BLaER1 (cell line): ENCODE measurements around the gene U2AF2.
A peak's percentile ranks its signal among the peaks of the same experiment; 100 is the strongest.

Experiments
- H3K27ac ChIP-seq: shearing (Covaris generic); formaldehyde crosslinking; 2 replicates; pipeline ENCODE4 v1.8.1; 2022
- H3K27me3 ChIP-seq: shearing (Covaris generic); formaldehyde crosslinking; 2 replicates; pipeline ENCODE4 v1.8.1; 2022
- H3K36me3 ChIP-seq: shearing (Covaris generic); formaldehyde crosslinking; 2 replicates; pipeline ENCODE4 v1.8.1; 2022
- H3K4me1 ChIP-seq: shearing (Covaris generic); formaldehyde crosslinking; 2 replicates; pipeline ENCODE4 v1.8.1; 2022
- H3K4me2 ChIP-seq: shearing (Covaris generic); formaldehyde crosslinking; 2 replicates; pipeline ENCODE4 v1.8.1; 2022
- H3K4me3 ChIP-seq: shearing (Covaris generic); formaldehyde crosslinking; 2 replicates; pipeline ENCODE4 v1.8.1; 2022
- H3K9ac ChIP-seq: shearing (Covaris generic); formaldehyde crosslinking; 2 replicates; pipeline ENCODE4 v1.8.1; 2022
- H3K9me3 ChIP-seq: shearing (Covaris generic); formaldehyde crosslinking; 2 replicates; pipeline ENCODE4 v1.8.1; 2022
- H4K20me1 ChIP-seq: shearing (Covaris generic); formaldehyde crosslinking; 2 replicates; pipeline ENCODE4 v1.8.1; 2022
- Cebpa-rat ChIP-seq: shearing (Covaris generic); IDR thresholded peaks from 2 replicates; pipeline ENCODE4 v1.8.1; 2022

The U2AF2 gene

GRCh38 chr19:55663846-55664536, 9.2 kb downstream of the U2AF2 start:
- Histone ChIP-seq H3K27ac (no peak overlapping the region), H3K4me3 (no peak overlapping the region), H4K20me1 (peaks cover 99% of the 10 kb centered on the region), H3K27me3 (no peaks in the 10 kb centered on the region), H3K4me1 (peaks cover 29% of the 10 kb centered on the region), H3K9ac (no peak overlapping the region), H3K36me3 (peaks cover 98% of the 10 kb centered on the region), H3K9me3 (no peaks in the 10 kb centered on the region), H3K4me2 (no peak overlapping the region)
- no peak for TF ChIP-seq Cebpa-rat

DNA sequence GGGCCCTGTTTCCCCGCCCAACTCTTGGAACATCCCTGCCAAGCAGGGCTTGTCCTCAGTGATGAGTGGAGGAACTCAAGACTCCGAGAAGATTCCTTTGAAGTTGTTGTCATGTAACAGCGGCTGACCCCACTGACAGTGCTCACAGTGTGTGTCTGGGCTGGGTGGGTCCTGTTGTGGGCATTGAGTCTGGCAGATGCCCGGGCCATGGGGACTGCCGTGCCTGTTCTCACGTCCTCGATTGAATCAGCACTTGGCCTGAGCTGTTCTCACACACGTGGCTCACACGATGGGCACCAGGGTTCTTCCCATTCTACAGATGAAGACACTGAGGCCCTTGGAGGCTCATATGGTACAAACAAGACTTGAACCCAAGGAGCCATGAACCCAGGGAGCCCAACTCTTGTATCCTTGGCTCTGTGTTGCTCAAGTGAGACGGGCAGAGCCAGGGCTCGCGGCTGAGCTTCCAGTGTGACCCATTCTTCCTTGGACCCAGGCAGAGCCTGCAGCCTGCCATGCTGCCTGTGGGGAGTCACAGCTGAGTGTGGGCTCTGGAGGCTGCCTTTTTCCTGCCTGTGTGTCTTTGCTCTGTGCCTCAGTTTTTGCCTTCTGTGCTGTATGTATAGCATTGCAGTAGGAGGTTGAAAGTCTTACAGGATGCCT, 11.6 kb downstream of the U2AF2 start:
- no peak overlapping the region; the same call in 1 of the 2 replicates for H3K9ac ChIP-seq
- no peak overlapping the region for H3K4me2 ChIP-seq
- H4K20me1 ChIP-seq: peaks cover 99% of the 10 kb centered on the region
- no peak overlapping the region for H3K27ac ChIP-seq
- no peaks in the 10 kb centered on the region for H3K9me3 ChIP-seq
- H3K4me3 ChIP-seq: no peak overlapping the region
- no peaks in the 10 kb centered on the region for H3K27me3 ChIP-seq
- peaks cover 19% of the 10 kb centered on the region for H3K4me1 ChIP-seq
- no peak for TF ChIP-seq Cebpa-rat
- peaks cover 99% of the 10 kb centered on the region for H3K36me3 ChIP-seq

DNA sequence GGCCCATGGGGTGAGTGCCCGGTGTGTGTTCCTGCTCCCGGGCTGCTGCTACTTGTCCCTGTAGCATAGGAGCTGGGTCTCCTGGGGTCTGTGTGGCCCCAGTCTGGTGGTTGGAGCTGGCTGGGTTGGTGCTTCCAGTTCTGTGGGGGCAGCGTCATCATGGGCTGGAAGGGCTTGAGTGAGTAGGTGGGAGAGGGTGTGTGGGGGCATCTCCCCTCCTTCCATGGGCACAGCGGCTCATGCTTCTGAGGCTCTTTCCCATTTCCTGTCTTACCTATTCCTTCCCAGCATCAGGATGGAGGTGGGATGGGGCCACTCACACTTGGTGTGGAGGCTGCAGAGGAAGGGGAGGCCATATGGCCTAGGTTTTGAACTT, 12.2 kb downstream of the U2AF2 start:
- Histone ChIP-seq H3K27me3 (no peaks in the 10 kb centered on the region), H3K9me3 (no peaks in the 10 kb centered on the region), H3K36me3 (peaks cover 98% of the 10 kb centered on the region), H3K4me1 (peaks cover 20% of the 10 kb centered on the region), H3K27ac (no peak overlapping the region), H3K9ac (no peak overlapping the region), H4K20me1 (peaks cover 99% of the 10 kb centered on the region), H3K4me3 (no peak overlapping the region), H3K4me2 (no peak overlapping the region)
- no peak for TF ChIP-seq Cebpa-rat

DNA sequence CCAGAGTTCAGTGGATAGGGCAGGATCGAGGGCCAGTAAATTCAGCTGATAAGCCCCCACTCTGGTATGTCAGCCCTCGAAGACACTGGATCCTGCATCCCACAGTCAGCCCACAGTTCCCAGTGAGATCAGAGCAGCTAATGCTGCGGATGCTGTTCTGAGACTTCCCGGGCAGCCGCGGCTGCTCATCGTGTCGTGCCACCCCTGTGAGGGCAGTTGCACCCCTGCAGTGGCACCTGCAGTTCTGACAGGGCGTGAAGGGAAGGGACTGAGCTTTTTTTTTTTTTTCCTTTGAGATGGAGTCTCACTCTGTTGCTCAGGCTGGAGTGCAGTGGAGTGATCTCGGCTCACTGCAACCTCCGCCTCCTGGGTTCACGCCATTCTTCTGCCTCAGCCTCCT, 12.7 kb downstream of the U2AF2 start:
- Histone ChIP-seq H3K27me3 (no peaks in the 10 kb centered on the region), H3K27ac (no peak overlapping the region), H3K36me3 (peaks cover 97% of the 10 kb centered on the region), H3K9ac (no peak overlapping the region), H3K4me2 (no peak overlapping the region), H3K4me1 (peaks cover 25% of the 10 kb centered on the region), H4K20me1 (peaks cover 100% of the 10 kb centered on the region), H3K4me3 (no peak overlapping the region), H3K9me3 (no peaks in the 10 kb centered on the region)
- no peak for TF ChIP-seq Cebpa-rat

- no peak overlapping the region for H3K9ac ChIP-seq
- no peak overlapping the region for H3K4me3 ChIP-seq
- TF ChIP-seq Cebpa-rat: no peak
- H3K4me1 ChIP-seq: peaks cover 29% of the 10 kb centered on the region
- H4K20me1 ChIP-seq: peaks cover 100% of the 10 kb centered on the region
- H3K27ac ChIP-seq: no peak overlapping the region
- H3K36me3 ChIP-seq: peaks cover 97% of the 10 kb centered on the region
- H3K9me3 ChIP-seq: no peaks in the 10 kb centered on the region
- H3K4me2 ChIP-seq: no peak overlapping the region
- H3K27me3 ChIP-seq: no peaks in the 10 kb centered on the region
These were observed 13.1 kb downstream of the U2AF2 start for GRCh38 chr19:55667958-55668357.

GRCh38 chr19:55668603-55669348, 13.9 kb downstream of the U2AF2 start:
- Histone ChIP-seq H3K9me3 (no peaks in the 10 kb centered on the region), H3K4me2 (no peak overlapping the region), H3K4me1 (peaks cover 31% of the 10 kb centered on the region), H3K27me3 (no peaks in the 10 kb centered on the region), H4K20me1 (peaks cover 100% of the 10 kb centered on the region), H3K36me3 (peaks cover 97% of the 10 kb centered on the region), H3K27ac (no peak overlapping the region), H3K9ac (no peak overlapping the region), H3K4me3 (no peak overlapping the region)
- TF ChIP-seq Cebpa-rat: no peak

- no peak for TF ChIP-seq Cebpa-rat
- peaks cover 98% of the 10 kb centered on the region for H4K20me1 ChIP-seq
- H3K36me3 ChIP-seq: peaks cover 88% of the 10 kb centered on the region
These were observed 14.8 kb downstream of the U2AF2 start for GRCh38 chr19:55669418-55670279.

DNA sequence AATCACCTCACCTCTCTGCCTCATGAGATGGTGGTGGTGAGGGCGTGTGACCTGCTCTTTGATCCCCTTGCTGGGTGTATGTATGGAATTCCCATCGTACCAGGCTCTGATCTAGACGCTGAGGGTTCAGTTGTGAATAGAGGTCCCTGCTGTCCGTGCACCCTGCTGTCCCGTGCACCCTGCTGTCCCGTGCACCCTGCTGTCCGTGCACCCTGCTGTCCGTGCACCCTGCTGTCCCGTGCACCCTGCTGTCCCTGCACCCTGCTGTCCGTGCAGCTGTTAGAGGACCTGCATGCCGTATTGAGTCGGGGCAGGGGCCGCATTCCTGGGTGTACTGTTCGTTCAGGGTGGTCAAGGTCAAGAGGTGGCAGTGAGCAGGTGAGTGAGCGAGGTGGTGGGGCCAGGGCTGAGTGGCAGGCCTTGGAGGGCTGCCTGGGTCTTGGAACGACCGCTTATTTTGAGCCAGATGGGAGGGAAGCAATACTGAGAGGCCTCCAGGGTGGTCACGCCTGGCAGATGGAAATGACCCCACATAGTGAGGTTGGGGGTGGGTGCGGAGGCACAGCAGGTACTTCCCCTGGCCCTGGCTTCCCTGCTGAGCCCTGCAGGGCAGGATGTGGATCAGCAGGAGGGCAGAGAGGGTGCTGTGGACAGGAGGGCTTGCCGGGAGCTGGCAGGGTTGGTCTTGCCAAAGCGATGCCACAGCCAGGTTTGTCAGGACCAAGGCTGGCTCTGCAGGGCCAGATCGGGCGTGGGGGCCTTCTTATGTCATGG, 15.6 kb downstream of the U2AF2 start:
- no peak for TF ChIP-seq Cebpa-rat
- no peak overlapping the region for H3K9ac ChIP-seq
- H3K4me3 ChIP-seq: no peak overlapping the region
- peaks cover 37% of the 10 kb centered on the region for H3K4me1 ChIP-seq
- no peaks in the 10 kb centered on the region for H3K27me3 ChIP-seq
- H4K20me1 ChIP-seq: peaks cover 94% of the 10 kb centered on the region
- H3K4me2 ChIP-seq: no peak overlapping the region; the same call in 1 of the 2 replicates
- H3K36me3 ChIP-seq: peaks cover 80% of the 10 kb centered on the region
- no peak overlapping the region for H3K27ac ChIP-seq
- H3K9me3 ChIP-seq: no peaks in the 10 kb centered on the region

More at GRCh38 chr19:55669418-55670279, 14.8 kb downstream of the U2AF2 start:
- no peak overlapping the region for H3K27ac ChIP-seq
- H3K4me3 ChIP-seq: no peak overlapping the region
- no peaks in the 10 kb centered on the region for H3K27me3 ChIP-seq
- H3K4me2 ChIP-seq: no peak overlapping the region
- no peak overlapping the region for H3K9ac ChIP-seq
- no peaks in the 10 kb centered on the region for H3K9me3 ChIP-seq
- peaks cover 36% of the 10 kb centered on the region for H3K4me1 ChIP-seq

GRCh38 chr19:55671054-55671378, 16.2 kb downstream of the U2AF2 start:
- peaks cover 41% of the 10 kb centered on the region for H3K4me1 ChIP-seq
- no peak overlapping the region for H3K27ac ChIP-seq
- H4K20me1 ChIP-seq: peaks cover 94% of the 10 kb centered on the region
- no peaks in the 10 kb centered on the region for H3K27me3 ChIP-seq
- H3K9me3 ChIP-seq: no peaks in the 10 kb centered on the region
- peaks cover 75% of the 10 kb centered on the region for H3K36me3 ChIP-seq
- peak overlapping the region; percentile 3; the same call in 1 of the 2 replicates for H3K4me2 ChIP-seq
- H3K9ac ChIP-seq: no peak overlapping the region
- TF ChIP-seq Cebpa-rat: no peak
- H3K4me3 ChIP-seq: no peak overlapping the region
